GM13976 (cell line): Measurements from ENCODE around the gene TBL1XR1.

Experiments used
- DNase-seq: peaks from one replicate; pipeline ENCODE4 v3.0.0; 2012; ENCODE audit warnings: low spot score
- CTCF ChIP-seq: IDR thresholded peaks from 2 replicates; pipeline ENCODE4 v1.5.1; 2012; ENCODE audit warnings: borderline replicate concordance, mild to moderate bottlenecking; ENCODE audit not compliant: insufficient read depth; ENCODE audit errors: extremely low read depth, missing control alignments, control extremely low read depth
- in situ Hi-C: fragments of 300-500 bp; cut with MboI; formaldehyde crosslinking; loops from one replicate; pipeline ENCODE4 v1.12.0; 2022; ENCODE audit warnings: low sequenced_read_pairs, mixed read lengths, inconsistent platforms; ENCODE audit not compliant: unreplicated experiment

TBL1XR1 gene

GRCh38 chr3:177096615-177097014 lies 100.7 kb downstream of the TBL1XR1 start:
- no peak for TF ChIP-seq CTCF
- in situ Hi-C loops, result no loop called here
- no peak for DNase-seq

DNA sequence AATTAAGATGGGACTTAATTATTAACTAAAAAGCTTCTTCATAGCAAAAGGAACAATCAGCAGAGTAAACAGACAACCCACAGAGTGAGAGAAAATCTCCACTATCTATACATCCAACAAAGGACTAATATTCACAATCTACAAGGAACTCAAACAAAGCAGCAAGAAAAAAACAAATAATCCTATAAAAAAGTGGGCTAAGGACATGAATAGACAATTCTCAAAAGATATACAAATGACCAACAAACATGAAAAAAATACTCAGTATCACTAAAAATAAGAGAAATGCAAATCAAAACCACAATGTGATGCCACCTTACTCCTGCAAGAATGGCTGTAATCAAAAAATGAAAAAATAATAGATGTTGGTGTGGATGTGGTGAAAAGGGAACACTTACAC lies 103.3 kb downstream of the TBL1XR1 start:
- DNase-seq, result no peak
- in situ Hi-C loops, result no loop called here
- TF ChIP-seq CTCF, result no peak

GRCh38 chr3:177089901-177090300 lies 107.4 kb downstream of the TBL1XR1 start:
- no peak for DNase-seq
- no peak for TF ChIP-seq CTCF
- in situ Hi-C loops, result no loop called here

- no peak for TF ChIP-seq CTCF
- in situ Hi-C loops, result no loop called here
- DNase-seq, result no peak
These were observed 108.2 kb downstream of the TBL1XR1 start for GRCh38 chr3:177089110-177089509.

- no peak for DNase-seq
- in situ Hi-C loops, result no loop called here
- TF ChIP-seq CTCF, result no peak
These were observed 111.5 kb downstream of the TBL1XR1 start for GRCh38 chr3:177085794-177086193.

- no peak for DNase-seq
- in situ Hi-C loops, result no loop called here
- no peak for TF ChIP-seq CTCF
These were observed 112.7 kb downstream of the TBL1XR1 start for GRCh38 chr3:177084616-177085015.

DNA sequence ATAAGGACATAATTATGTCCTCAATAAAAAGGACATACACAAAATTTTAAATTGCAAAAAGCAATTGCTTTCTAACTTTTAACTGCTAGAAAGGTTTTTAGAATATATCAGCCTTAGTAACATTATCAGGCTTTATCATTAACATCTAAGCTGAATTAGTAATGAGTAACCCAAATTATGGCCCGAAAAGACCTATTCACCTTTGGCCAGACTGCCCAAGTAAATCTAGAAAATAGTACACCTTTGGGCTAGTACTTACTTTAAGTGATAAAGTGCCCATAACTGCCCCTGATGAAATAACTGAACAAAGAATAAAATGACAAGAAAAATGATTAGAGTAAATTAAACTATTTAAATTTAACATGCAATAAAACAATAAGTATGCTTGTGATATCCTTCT lies 117.2 kb downstream of the TBL1XR1 start:
- in situ Hi-C loops, result no loop called here

More for the DNA sequence above, 117.2 kb downstream of the TBL1XR1 start:
- no peak for DNase-seq
- TF ChIP-seq CTCF, result no peak
